PFSK-1 (cell line): Measurements from ENCODE around the gene MBNL2.

Experiments
- FOXP2 ChIP-seq: optimal IDR thresholded peaks from 2 replicates; pipeline ENCODE3; 2011; ENCODE audit warnings: borderline replicate concordance, control low read depth, inconsistent platforms; ENCODE audit not compliant: insufficient read depth; ENCODE audit errors: extremely low read length, extremely low read depth
- POLR2AphosphoS5 ChIP-seq: IDR thresholded peaks from 2 replicates; pipeline ENCODE4 v1.6.1; 2012; ENCODE audit warnings: low read depth, mild to moderate bottlenecking, control low read depth, low read length, moderate library complexity
- SIN3A ChIP-seq: IDR thresholded peaks from 2 replicates; pipeline ENCODE4 v1.6.1; 2012; ENCODE audit warnings: mild to moderate bottlenecking, low read length, moderate library complexity, borderline replicate concordance; ENCODE audit not compliant: insufficient read depth
- TAF1 ChIP-seq: IDR thresholded peaks from 2 replicates; pipeline ENCODE4 v1.6.1; 2012; ENCODE audit warnings: low read length, control low read depth, borderline replicate concordance; ENCODE audit not compliant: insufficient read depth
- TF ChIP-seq, protein P1 (sequence below), 2 experiments: IDR thresholded peaks; 2 replicates each; pipeline versions ENCODE4 v1.6.1 to v1.8.0; 2011 to 2012; ENCODE audit warnings: low read depth in 2 of 2, low read length in 2 of 2, control low read depth in 1 of 2, inconsistent platforms in 1 of 2, mild to moderate bottlenecking in 1 of 2, moderate library complexity in 1 of 2; ENCODE audit not compliant: insufficient read depth in 1 of 2

Gene MBNL2

DNA sequence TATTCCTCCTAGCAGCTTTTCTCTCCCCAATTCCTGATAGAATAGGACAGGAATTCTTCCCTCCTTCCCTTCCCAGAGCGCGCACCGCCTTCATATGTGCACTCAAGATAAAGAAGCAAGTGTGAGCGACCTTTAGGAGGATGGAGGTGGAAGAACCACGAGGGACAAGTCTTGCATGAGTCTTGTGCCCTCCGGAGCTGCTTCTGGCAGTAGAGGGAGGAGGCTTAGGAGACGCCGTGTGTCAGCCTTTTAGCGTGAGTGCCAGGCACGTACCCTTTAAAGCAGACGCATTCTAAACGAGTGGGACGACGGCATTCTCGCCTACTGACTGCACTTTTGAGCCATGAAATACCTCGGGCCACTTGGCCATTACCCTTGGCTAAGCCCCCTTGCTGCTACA lies 116.4 kb downstream of the MBNL2 start:
- TF ChIP-seq POLR2AphosphoS5 = no peak
- TF ChIP-seq TAF1 = no peak
- no peak for TF ChIP-seq FOXP2
- TF ChIP-seq, protein P1, sequence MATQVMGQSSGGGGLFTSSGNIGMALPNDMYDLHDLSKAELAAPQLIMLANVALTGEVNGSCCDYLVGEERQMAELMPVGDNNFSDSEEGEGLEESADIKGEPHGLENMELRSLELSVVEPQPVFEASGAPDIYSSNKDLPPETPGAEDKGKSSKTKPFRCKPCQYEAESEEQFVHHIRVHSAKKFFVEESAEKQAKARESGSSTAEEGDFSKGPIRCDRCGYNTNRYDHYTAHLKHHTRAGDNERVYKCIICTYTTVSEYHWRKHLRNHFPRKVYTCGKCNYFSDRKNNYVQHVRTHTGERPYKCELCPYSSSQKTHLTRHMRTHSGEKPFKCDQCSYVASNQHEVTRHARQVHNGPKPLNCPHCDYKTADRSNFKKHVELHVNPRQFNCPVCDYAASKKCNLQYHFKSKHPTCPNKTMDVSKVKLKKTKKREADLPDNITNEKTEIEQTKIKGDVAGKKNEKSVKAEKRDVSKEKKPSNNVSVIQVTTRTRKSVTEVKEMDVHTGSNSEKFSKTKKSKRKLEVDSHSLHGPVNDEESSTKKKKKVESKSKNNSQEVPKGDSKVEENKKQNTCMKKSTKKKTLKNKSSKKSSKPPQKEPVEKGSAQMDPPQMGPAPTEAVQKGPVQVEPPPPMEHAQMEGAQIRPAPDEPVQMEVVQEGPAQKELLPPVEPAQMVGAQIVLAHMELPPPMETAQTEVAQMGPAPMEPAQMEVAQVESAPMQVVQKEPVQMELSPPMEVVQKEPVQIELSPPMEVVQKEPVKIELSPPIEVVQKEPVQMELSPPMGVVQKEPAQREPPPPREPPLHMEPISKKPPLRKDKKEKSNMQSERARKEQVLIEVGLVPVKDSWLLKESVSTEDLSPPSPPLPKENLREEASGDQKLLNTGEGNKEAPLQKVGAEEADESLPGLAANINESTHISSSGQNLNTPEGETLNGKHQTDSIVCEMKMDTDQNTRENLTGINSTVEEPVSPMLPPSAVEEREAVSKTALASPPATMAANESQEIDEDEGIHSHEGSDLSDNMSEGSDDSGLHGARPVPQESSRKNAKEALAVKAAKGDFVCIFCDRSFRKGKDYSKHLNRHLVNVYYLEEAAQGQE (IDR thresholded peaks at IDR 0.05; ENCODE audit: insufficient read depth in 1 of 2, low read depth in 2 of 2, low read length in 2 of 2) = no peak
- TF ChIP-seq SIN3A = no peak

DNA sequence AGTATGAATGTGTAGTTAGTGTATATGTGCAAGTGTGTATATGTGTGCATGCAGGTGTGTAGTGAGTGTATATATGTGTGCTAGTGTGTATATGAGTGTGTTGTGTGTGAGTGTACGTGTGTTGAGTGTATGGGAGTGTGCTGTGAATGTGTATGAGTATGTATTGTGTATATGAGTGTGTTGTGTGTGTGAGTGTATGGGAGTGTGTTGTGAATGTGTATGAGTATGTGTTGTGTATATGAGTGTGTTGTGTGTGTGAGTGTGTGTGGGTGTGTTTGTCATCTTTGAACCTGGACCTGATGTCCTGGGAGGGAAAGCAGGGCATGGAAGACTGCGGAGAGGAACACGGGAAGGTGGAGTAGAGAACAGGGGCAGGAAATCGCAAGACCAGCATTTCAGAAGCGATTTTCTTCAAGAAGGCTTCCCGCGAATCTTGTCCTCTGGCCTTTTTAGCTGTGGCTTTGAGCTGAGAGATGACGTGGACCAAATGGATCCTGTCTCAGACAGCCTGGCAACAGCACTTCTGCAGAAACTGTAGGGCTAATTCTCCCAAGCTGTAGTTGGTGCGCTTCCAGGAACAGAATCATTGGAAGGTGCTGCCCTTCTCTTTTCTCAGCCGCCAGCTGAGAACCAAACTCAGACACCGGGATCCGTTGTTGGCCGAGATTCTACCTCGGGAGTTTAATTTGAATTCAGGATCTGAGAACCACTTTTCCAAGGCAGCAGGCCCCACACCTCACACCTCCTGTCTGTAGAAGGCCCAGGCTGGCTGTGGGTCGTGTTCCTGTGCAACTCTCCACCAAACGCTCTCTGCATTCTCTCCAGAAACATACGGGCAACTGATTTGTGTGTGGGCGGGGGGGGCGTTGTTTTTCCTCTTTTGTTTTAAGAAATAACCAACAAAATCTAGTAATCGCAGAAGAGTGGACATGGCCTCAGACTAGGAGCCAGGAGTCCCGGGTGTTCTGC lies 117.2 kb downstream of the MBNL2 start:
- no peak for TF ChIP-seq TAF1

DNA sequence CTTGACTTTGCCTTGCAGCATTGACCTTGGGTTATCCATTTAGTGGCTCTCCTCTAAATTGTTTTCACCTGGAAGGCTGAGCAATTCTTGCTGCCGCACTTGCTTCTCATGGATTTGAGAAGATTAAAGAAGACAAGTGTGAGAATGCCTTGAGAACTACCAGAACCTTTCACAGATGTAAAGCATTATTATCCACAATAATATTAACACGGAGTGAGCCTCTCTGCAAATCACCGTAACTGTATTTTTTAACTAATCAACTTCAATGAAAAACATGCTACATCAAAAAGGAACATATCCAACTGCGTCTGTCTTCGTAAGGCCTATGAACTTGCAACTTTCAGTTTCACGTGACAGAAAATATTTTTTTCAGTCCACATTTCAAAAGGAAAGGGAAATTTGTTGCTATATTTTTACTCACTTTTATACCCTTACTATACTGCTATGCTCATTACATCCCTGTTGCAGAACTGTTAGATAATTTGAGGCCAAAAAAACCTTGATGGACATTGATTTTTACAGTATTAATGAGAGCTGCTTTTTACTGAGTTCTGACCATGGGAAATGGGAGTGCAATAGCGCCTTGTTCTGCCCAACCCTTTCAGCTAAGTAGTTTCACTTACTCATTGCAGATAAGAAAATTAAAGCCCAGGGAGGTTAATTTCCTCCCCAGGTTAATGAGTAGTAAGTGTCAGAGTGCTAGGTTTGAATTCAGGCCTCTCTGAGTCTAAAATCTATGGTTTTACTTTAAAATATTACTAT lies 118.0 kb downstream of the MBNL2 start:
- TF ChIP-seq FOXP2 = no peak
- TF ChIP-seq SIN3A = no peak
- no peak for TF ChIP-seq TAF1
- TF ChIP-seq, protein P1 (IDR thresholded peaks at IDR 0.05; ENCODE audit: insufficient read depth in 1 of 2, low read depth in 2 of 2, low read length in 2 of 2) = no peak
- no peak for TF ChIP-seq POLR2AphosphoS5

- TF ChIP-seq TAF1 (no peak), SIN3A (no peak), POLR2AphosphoS5 (no peak), FOXP2 (no peak)
Measured at GRCh38 chr13:97341135-97341534, 119.0 kb downstream of the MBNL2 start.

DNA sequence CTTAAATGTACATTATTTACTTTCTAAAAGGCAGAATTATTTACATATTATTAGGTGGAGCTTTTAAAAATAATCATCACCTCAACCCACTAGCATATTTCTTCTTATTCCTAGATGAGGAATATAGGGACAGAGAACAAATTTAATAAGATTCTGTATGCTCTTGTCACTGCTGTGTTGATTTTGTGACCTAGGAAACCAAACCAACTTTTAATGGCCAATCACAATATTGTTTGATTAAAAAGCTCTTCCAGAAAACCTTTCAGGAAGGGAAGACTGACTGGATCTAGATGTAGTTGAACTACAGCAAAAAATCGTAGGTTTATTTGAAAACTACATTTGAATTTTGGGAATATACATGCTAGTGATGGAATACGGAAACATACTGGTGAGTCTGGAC lies 120.0 kb downstream of the MBNL2 start:
- TF ChIP-seq TAF1 (no peak), POLR2AphosphoS5 (no peak), FOXP2 (no peak), SIN3A (no peak)
- TF ChIP-seq, protein P1 (IDR thresholded peaks at IDR 0.05; ENCODE audit: insufficient read depth in 1 of 2, low read depth in 2 of 2, low read length in 2 of 2) = no peak

- TF ChIP-seq FOXP2 (no peak), POLR2AphosphoS5 (no peak), SIN3A (no peak), TAF1 (no peak)
- TF ChIP-seq, protein P1 (IDR thresholded peaks at IDR 0.05; ENCODE audit: insufficient read depth in 1 of 2, low read depth in 2 of 2, low read length in 2 of 2) = no peak
Measured at GRCh38 chr13:97342936-97343335, 120.8 kb downstream of the MBNL2 start.
